Kidney glomerular epithelial cell (primary cell): ENCODE results near the gene MARCO.
"Not testable (repeated sequence)": the region's sequence is repeated elsewhere in the genome, so short reads cannot be mapped to it uniquely, and the experiment has no call there.

ENCODE experiments used
- DNase-seq: peaks from one replicate; lab custom pipeline; 2025; lab: John Stamatoyannopoulos, UW

MARCO gene

GRCh38 chr2:118925981-118926380, 16.0 kb upstream of the MARCO start:
- DNase-seq = no peak

GRCh38 chr2:118929059-118929458, 12.9 kb upstream of the MARCO start:
- no peak for DNase-seq

GRCh38 chr2:118932949-118933348, 9.0 kb upstream of the MARCO start:
- DNase-seq = no peak

DNA sequence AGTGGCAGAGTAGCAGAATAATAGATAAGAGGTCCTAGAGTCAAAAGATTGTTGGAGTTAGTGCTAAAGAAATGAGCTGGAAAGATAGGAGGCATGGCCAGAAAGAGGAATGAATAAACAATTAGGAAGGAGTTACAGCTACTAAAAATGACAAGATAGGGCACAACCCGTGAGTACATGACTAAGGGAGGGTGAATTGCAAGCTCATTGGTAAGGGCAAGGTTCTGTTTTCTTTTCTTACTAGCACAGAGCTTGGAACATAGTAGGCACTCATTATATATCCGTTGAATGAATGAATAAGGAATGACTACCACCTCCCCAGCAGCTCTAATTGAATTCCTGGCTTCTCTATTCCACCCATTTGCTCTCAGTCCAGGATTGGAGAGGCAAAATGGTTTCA, 5.7 kb upstream of the MARCO start:
- no peak for DNase-seq

DNA sequence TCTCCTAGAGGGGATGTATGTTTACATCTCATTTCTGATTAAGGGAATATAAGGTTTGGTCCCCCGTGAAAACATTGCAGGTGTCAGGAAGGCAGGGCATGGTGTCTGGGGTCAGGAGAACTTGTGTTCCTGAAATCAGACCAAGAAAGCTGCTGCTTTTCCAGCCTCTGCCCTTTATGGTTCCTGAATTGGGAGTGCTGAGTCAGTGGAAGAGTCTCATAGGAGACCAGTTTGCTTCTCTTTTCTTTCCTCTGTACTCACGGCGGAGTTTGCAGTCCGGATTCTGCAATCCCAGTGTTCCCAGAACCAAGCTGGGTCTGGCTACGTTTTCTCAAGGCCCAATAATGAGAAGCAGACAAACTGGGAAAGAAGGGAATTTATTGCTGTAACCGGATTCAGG, 5.1 kb upstream of the MARCO start:
- DNase-seq = no peak

- DNase-seq = no peak
Measured at GRCh38 chr2:118937817-118938216, 4.2 kb upstream of the MARCO start.

GRCh38 chr2:118939994-118940393, 2.0 kb upstream of the MARCO start:
- DNase-seq = no peak

GRCh38 chr2:118940486-118941120, 1.4 kb upstream of the MARCO start:
- no peak for DNase-seq

GRCh38 chr2:118943286-118943685, 1.3 kb downstream of the MARCO start:
- no peak for DNase-seq

DNA sequence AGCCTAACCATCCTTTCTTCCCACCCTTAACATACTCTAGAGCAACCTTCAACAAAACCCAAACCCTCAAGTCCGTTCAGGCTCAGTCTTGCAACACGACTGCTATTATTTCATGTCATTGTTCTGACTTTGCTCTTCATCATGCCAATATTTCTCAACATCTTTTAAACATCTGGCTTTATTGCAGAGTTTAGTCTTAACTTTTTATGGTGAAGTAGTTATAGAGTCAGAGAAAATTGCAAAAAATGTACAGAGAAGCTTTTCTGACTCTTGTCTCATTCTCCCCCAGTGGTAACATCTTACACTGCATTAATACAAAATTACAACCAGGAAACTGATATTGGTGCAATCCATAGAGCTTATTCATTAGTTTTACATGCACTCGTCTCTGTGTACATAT, 3.9 kb downstream of the MARCO start:
- DNase-seq = no peak

GRCh38 chr2:118948266-118948665, 6.3 kb downstream of the MARCO start:
- not testable (repeated sequence) for DNase-seq

DNA sequence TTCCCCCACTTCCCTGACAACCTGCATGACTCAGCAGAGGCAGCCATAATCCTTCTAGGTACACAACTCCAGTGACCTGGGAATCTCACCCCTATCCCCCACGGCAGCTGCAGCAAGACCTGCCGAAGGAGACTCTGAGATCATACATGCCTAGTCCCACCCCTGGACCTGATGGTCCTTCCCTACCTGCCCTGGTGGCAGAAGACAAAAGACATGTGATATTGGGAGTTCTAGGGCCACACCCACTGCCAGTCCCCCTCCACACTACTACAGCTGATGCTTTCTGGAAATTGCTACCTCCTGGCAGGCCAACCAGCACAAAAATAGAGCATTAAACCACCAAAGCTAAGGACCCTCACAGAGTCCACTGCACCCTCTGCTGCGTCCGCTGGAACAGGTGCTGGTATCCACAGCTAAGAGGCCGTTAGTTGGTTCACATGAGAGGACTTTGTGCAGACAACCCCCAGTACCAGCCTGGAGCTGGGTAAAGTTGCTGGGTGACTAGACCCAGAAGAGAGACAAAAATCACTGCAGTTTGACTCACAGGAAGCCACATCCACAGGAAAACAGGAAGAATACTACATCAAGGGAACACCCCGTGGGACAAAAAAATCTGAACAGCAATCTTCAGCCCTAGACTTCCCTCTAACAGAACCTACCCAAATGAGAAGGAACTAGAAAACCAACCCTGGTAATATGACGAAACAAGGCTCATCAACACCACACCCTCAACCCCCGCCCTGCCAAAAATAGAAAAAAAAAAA, 12.5 kb downstream of the MARCO start:
- DNase-seq = no peak

DNA sequence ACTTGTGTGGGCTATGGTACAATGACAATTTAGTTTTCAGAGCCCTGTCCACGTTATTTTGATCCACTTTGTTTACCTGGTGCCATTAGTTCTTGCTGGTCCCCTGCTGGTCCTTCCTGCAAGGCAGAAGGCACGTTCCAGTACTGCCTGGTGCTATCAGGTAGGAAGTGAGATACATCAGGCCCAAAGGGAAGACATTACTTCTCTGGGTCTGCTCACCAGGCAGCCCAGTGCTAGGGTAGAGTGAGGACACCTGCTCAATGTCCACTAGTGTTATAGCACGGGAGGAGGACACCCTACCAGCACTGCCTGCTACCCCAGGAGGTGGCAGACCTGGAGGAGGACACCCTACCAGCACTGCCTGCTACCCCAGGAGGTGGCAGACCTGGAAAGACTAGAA, 23.7 kb downstream of the MARCO start:
- DNase-seq = no peak

- DNase-seq = no peak
Measured at GRCh38 chr2:118967124-118967880, 25.3 kb downstream of the MARCO start.

DNA sequence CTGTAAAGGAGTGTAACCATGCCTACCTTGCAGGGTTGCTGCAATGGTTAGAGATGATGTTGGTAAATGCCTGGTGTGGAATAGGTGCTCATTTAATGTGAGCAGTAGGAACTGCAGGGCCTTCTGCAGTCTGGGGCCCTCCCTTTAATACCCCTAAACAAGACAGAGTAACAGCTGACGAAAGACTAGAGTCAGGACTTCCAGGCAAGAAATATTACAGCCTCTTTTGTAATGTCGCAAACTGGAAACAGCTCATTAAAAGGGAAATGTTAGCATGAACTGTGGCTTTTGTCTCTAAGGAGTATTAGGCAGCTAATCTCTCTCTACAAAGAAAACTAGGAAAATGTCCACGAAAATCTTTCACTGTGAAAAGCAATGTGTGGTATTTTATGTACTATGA, 26.0 kb downstream of the MARCO start:
- DNase-seq = no peak

- no peak for DNase-seq
Measured at GRCh38 chr2:118968961-118969733, 27.2 kb downstream of the MARCO start.

DNA sequence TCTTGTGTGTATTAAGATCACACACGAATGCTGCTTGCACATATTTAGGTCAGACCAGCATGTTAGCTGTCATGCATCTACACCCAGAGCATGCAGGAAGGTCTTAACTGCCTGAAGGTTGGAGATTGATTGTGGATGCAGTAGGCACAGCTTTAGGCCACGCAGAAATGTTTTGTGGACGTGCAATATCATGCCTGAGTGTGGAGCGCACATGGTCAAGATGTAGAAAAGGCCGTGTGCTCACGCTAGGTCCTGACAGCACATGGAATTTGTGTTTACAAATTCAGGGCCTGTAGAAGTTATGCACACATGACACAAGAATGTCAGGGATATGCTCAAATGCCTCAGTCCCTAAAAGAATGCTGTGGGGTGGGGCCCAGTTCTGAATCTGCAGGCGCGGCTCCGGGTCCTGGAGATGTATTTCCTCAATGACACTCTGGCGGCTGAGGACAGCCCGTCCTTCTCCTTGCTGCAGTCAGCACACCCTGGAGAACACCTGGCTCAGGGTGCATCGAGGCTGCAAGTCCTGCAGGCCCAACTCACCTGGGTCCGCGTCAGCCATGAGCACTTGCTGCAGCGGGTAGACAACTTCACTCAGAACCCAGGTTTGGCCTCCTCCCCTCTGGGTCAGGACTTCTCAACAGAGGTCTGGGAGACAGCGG, 27.9 kb downstream of the MARCO start:
- DNase-seq = no peak

DNA sequence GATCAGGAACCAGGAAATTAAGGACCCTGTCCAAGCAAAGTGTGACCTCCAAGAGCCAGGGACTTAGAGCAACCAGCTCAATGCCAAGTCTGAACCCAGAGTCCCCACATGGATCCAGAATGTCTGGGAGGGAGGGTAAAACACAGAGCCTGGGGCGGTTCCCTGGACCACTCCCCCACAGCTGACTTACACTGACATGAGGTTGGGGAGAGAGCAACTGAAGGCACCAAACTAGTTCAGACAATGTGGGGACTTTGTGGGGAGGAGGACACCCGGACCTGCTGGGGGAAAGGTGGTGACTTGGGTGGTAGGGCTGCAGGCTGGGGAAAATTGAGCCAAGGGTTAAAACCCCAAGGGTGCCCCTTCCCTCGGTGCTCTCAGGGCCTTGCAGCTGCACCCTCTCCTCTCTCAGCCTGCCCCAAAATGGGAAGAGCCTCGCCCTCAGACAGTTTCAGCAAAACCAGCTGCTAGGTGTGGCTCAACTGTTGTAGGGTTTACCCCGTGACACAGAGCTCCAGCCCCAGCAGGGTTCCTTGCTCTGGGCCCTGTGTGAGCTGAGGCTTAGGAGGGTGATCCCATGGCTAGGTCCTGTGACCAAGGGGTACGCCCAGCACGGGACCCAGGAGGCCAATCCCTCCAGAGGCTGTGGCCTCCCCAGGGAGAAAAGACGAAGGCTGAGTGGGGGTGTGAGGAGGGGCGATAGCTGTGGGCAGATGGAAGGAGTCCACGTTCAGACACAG, 28.6 kb downstream of the MARCO start:
- no peak for DNase-seq

GRCh38 chr2:118971245-118972122, 29.5 kb downstream of the MARCO start:
- DNase-seq = no peak

- DNase-seq = no peak
Measured at GRCh38 chr2:118973542-118973951, 31.6 kb downstream of the MARCO start.
